HG02759 (cell line): ENCODE data around the gene TMEM237.

Source experiments
- ATAC-seq: cut with Tn5 transposase; IDR thresholded peaks from one replicate; pipeline ENCODE4 v1.9.1; 2021; ENCODE audit warnings: mild to moderate bottlenecking, moderate library complexity; ENCODE audit not compliant: unreplicated experiment

Gene TMEM237

GRCh38 chr2:201642579-201643215 lies 606 bp downstream of the TMEM237 start:
- peak; percentile 84 for ATAC-seq

- ATAC-seq = peak; percentile 39
Measured at GRCh38 chr2:201642086-201642578, 1.2 kb downstream of the TMEM237 start.

DNA sequence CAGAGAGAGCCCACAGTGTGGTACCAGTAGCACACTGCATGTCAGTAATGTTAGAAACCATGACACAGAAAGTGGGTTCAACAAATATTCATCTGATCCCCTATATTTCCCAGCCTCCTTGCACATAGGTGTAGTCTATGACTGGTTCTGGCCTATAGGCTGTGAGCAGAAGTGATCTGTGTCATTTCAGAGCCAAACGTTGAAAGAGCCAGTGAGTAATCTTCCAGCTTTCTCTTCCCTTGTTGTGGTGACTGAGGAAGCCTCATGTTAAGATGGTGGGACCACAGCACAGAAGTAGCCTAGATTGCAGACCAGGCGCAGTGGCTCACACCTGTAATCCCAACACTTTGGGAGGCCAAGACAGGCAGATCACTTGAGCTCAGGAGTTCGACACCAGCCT lies 4.1 kb downstream of the TMEM237 start:
- ATAC-seq = no peak

GRCh38 chr2:201638326-201638725 lies 5.0 kb downstream of the TMEM237 start:
- no peak for ATAC-seq

DNA sequence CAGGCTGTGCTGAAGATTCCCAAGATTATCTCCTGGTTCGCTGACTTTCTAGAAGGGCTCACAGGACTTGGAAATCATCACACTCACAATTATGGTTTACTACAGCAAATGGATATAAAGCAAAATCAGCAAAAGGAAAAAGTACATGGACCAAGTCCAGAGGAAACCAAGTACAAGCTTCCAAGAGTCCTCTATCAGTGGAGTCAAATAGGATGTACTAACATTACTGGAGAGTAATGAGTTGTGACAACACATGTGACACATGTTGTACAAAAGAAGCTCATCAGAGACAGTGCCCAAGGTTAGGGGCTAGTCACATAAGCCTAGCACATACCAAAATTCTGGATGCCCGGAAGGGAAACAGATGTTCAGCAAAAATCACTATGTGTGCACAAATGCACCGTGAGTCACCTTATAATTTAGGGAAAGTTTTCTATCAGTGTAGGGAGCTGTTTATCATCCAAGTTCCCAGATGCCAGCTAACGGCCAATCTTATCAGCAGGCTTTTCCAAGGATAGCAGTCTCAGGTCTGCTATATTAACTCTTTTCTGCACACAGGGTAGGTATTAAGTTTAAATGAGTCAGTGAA lies 9.5 kb downstream of the TMEM237 start:
- no peak for ATAC-seq

DNA sequence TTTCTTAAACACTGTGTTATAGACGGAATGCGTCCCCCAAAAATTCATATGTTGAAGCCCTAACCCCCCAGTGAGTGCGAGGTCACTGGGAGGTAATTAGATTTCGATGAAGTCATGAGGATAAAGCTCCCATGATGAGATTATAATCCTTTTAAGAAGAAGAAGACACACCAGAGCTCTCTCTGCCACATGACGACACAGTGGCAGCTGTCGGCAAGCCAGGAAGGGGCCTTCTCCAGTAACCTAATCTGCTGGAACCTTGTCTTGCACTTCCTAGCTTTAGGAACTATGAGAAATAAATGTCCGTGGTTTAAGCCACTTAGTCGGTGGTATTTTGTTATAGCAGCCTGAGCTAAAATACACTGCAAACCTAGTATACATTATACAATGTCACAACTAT lies 12.3 kb downstream of the TMEM237 start:
- ATAC-seq = no peak

- ATAC-seq = no peak
Measured at GRCh38 chr2:201630577-201630976, 12.7 kb downstream of the TMEM237 start.

DNA sequence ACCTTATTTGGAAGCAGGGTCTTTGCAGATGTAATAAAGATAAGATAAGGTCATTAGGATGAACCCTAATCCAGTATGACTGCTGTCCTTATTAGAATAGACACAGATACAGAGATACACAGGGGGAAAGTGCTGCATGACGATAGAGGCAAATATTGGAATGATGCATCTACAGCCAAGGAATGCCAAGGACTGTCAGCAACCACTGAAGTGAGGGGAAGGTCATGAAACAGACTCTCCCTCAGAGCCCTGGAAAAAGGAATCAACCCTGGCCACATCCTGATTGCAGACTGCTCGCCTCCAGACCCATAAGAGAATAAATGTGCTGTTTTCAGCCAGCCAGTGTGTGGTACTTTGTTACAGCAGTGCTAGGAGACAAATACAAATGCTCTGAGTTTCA lies 14.8 kb downstream of the TMEM237 start:
- ATAC-seq = no peak

DNA sequence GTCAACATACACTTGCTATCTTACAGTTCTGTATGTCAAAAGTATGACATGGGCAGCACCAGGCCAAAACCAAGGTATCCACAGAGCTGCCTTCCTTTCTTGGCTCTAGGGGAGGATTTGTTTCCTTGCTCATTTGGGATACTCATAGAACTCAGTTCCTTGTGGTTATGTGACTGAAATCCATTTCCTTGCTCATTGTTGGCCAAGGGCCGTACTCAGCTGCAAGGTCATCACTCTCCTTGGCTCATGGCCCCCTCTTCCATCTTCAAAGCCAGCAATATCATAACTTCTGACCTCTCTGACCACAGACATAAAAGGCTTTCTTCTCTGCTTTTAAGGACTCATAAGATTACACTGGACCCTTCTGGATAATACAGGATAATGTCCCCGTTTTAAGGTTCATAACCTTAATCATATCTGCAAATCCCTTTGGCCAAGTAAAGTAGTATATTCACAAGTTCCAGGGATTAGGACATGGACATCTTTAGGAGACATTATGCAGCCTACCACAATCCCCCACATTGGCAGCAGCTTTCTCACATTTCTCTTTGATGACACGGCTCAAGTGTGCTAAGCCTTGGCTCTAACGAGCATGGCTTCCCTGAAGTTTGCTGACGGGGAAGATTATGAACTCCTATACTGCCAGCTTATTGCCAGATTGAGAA lies 20.9 kb downstream of the TMEM237 start:
- ATAC-seq = no peak

DNA sequence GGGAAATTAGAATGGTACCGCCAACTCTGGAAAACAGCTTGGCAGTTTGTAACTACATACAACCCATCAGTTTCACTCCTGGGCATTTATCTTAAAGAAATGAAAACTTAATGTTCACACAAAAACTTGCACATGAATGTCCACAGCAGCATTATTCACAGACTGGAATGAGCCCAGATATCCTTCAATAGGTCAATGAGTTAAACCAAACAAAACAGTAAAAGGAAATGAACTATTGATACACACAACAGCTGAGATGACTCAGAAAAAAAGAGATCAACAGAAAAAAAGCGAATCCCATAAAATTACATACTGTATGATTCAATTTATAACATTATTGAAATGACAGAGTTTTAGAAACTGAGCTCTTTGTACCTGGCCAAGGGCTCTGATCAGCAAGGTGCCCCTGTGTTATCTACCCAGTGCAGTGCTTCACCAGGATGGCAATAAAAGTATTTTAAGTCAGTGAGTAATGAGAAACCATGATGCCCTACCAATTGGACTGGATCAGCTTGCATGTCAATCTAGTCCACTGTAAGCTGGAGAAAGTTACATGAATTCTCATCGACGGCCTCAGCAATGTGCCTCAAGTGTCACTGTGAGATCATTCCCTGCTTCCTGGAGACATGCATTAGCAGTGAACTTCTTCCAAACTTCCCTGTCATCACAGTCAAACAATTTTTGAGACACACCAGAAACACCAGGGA lies 21.9 kb downstream of the TMEM237 start:
- ATAC-seq = no peak

- no peak for ATAC-seq
Measured at GRCh38 chr2:201618744-201619662, 24.3 kb downstream of the TMEM237 start.

DNA sequence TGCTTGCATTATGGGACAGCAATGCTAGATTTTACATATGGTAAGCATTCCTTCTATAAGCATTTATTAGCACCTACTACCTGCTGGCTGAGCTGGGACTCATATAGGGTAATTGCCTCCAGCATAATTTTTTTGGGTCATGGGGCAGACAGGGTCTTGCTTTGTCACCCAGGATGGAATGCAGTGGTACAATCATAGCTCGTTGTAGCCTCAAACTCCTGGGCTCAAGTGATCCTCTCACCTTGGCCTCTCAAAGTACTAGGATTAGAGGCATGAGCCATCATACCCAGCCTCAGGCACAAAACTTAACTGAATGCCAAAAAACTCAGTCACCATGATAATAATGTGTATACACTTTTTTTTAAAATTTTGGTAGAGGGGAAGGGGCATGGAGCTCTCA lies 35.3 kb downstream of the TMEM237 start:
- no peak for ATAC-seq

- no peak for ATAC-seq
Measured at GRCh38 chr2:201607568-201607967, 35.7 kb downstream of the TMEM237 start.

DNA sequence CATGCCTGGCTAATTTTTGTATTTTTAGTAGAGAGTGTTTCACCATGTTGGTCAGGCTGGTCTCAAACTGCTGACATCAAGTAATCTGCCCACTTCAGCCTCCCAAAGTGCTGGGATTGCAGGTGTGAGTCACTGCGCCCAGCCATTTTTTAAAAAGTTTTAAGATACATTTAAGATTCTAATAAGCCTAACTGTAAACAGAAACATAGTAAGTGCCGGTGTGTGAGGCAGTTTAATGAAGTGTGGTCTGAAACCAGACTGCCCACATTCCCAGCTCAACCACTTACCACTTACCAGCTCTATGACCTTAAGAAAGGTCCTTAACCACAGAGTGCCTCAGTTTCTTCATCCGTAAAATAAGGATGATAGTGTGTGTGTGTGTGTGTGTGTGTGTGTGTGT lies 42.4 kb downstream of the TMEM237 start:
- ATAC-seq = no peak

- no peak for ATAC-seq
Measured at GRCh38 chr2:201597397-201597796, 45.9 kb downstream of the TMEM237 start.

DNA sequence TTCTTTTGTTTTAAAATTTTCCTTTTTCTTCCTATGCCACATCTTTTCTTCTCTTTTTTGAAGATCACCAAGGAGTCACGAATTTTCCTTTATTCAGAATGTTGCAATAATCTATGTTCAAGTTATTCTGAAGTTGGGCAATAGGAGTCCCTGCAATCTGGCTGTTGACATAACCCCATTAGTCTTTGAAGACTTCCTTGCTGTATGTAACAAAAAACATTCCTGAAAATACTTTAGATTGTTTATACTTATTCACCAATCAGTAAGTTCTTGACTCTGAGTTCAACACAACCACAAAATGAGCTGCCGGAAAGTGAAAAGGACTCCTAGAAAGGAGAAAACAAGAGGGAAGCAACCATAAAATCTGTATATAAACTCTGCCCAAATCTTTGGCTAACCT lies 62.8 kb downstream of the TMEM237 start:
- ATAC-seq = no peak

DNA sequence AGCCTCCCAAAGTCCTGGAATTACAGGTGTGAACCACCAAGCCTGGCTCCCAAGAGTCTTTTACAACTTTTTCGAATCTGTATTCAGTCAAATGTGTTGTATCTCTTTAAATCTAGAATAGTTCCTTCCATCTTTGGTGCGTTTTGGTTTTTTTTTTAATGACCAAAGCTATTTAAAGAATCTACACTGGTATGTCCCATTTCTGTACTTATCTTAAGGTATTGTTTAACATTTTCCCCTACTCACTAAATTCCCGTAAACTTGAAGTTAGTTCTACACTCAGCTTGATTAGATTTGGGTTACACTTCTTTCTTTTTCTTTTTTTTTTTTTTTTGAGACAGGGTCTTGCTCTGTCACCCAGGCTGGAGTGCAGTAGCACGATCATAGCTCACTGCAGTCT lies 63.8 kb downstream of the TMEM237 start:
- ATAC-seq = no peak

DNA sequence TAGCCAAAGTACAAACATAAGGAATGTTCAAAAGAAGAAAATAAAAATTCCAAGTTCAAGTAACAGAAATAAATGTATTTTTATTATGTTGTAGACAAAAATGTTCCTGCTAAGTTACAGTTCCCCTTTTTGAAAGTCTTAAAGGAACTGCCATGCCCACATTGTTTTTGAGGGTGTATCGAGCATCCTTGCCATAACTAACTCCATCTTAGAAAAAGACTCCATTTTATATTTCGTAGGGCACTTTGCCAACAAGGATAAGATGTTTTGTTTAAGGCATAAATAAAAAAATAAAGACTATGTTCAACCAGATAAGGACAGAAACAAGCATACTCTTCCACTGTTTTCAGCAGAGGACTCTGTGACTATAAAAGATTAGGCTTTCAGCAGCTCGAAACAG lies 67.3 kb downstream of the TMEM237 start:
- ATAC-seq = no peak

- no peak for ATAC-seq
Measured at GRCh38 chr2:201574766-201575165, 68.5 kb downstream of the TMEM237 start.

- no peak for ATAC-seq
Measured at GRCh38 chr2:201572846-201573508, 70.3 kb downstream of the TMEM237 start.
